OCI-LY1 (cell line): ENCODE results near the gene VAV3.

Experiments
- H2AFZ ChIP-seq: fragments of 200-600 bp; sonication (generic), shearing (Covaris generic); 2 replicates; pipeline ENCODE4 v1.6.0; 2014; ENCODE audit warnings: antibody characterized with exemption, mild to moderate bottlenecking, low read length
- H3F3A ChIP-seq: fragments of 200-600 bp; sonication (generic), shearing (Covaris generic); 2 replicates; pipeline ENCODE4 v1.6.0; 2014; ENCODE audit warnings: mild to moderate bottlenecking, antibody characterized with exemption, low read length, moderate library complexity; ENCODE audit not compliant: insufficient read depth
- H3K27ac ChIP-seq: fragments of 200-600 bp; sonication (generic); 2 replicates; pipeline ENCODE4 v1.5.1; 2014; ENCODE audit warnings: low read length, mixed run types, mild to moderate bottlenecking, low read depth; ENCODE audit not compliant: poor library complexity, severe bottlenecking
- H3K27me3 ChIP-seq: fragments of 200-600 bp; sonication (generic); 2 replicates; pipeline ENCODE4 v1.6.0; 2014; ENCODE audit warnings: antibody characterized with exemption, mild to moderate bottlenecking, low read length, moderate library complexity; ENCODE audit not compliant: insufficient read depth
- H3K36me3 ChIP-seq: fragments of 200-600 bp; sonication (generic); 2 replicates; pipeline ENCODE4 v1.6.1; 2014; ENCODE audit warnings: mild to moderate bottlenecking, antibody characterized with exemption, low read length, moderate library complexity, mixed read lengths; ENCODE audit not compliant: insufficient read depth
- H3K4me1 ChIP-seq: fragments of 200-600 bp; sonication (generic); 2 replicates; pipeline ENCODE4 v1.5.1; 2014; ENCODE audit warnings: mild to moderate bottlenecking, low read length, moderate library complexity; ENCODE audit not compliant: insufficient read depth, severe bottlenecking
- H3K4me2 ChIP-seq: fragments of 200-600 bp; sonication (generic), shearing (Covaris generic); 2 replicates; pipeline ENCODE4 v1.6.1; 2014; ENCODE audit warnings: low read length
- H3K4me3 ChIP-seq: fragments of 200-600 bp; sonication (generic); 2 replicates; pipeline ENCODE4 v1.5.1; 2014; ENCODE audit warnings: low read length, low read depth, mild to moderate bottlenecking, mixed read lengths; ENCODE audit not compliant: poor library complexity, severe bottlenecking
- H3K79me2 ChIP-seq: fragments of 200-600 bp; shearing (Covaris generic); 2 replicates; pipeline ENCODE4 v1.6.1; 2016; ENCODE audit warnings: mixed run types, low read length, mixed read lengths; ENCODE audit not compliant: insufficient read depth
- H3K9ac ChIP-seq: fragments of 200-600 bp; sonication (generic), shearing (Covaris generic); 2 replicates; pipeline ENCODE4 v1.6.1; 2014; ENCODE audit warnings: mild to moderate bottlenecking, low read length, mixed read lengths
- H3K9me2 ChIP-seq: fragments of 200-600 bp; sonication (generic), shearing (Covaris generic); 2 replicates; pipeline ENCODE4 v1.6.1; 2014; ENCODE audit warnings: low read depth, mild to moderate bottlenecking, low read length, mixed read lengths
- H3K9me3 ChIP-seq: fragments of 200-600 bp; shearing (Covaris generic); 2 replicates; pipeline ENCODE4 v1.6.1; 2014; ENCODE audit warnings: low read length, mixed read lengths
- H4K20me1 ChIP-seq: fragments of 200-600 bp; sonication (generic), shearing (Covaris generic); 2 replicates; pipeline ENCODE4 v1.6.0; 2016; ENCODE audit warnings: mild to moderate bottlenecking, low read length; ENCODE audit not compliant: insufficient read depth
- CTCF ChIP-seq: fragments of 200-600 bp; sonication (generic), shearing (Covaris generic); IDR thresholded peaks from 2 replicates; pipeline ENCODE4 v1.5.1; 2017; ENCODE audit warnings: mild to moderate bottlenecking, antibody characterized with exemption, low read length, moderate library complexity, mixed read lengths
- EZH2 ChIP-seq: fragments of 200-600 bp; sonication (generic), shearing (Covaris generic); IDR thresholded peaks from 2 replicates; pipeline ENCODE4 v1.8.0; 2017; ENCODE audit warnings: borderline replicate concordance, mixed run types, mild to moderate bottlenecking, antibody characterized with exemption, low read length, moderate library complexity, mixed read lengths

VAV3 gene

GRCh38 chr1:107976431-107976830 is 11.5 kb upstream of the VAV3 start:
- Histone ChIP-seq H4K20me1 (no peaks in the 10 kb centered on the region), H3K79me2 (no peaks in the 10 kb centered on the region), H3K4me2 (no peak overlapping the region), H3K27me3 (no peaks in the 10 kb centered on the region), H3K9me3 (no peaks in the 10 kb centered on the region), H3K9ac (no peak overlapping the region), H3K4me1 (no peaks in the 10 kb centered on the region), H3K9me2 (no peaks in the 10 kb centered on the region), H2AFZ (no peak overlapping the region), H3F3A (no peaks in the 10 kb centered on the region), H3K27ac (no peak overlapping the region), H3K4me3 (no peak overlapping the region), H3K36me3 (no peaks in the 10 kb centered on the region)
- no peak for TF ChIP-seq EZH2
- no peak for TF ChIP-seq CTCF

GRCh38 chr1:107975851-107976250 is 10.9 kb upstream of the VAV3 start:
- Histone ChIP-seq H3K9me2 (no peaks in the 10 kb centered on the region), H3K4me1 (no peaks in the 10 kb centered on the region), H4K20me1 (no peaks in the 10 kb centered on the region), H3F3A (no peaks in the 10 kb centered on the region), H3K27ac (no peak overlapping the region), H3K9ac (no peak overlapping the region), H3K4me2 (no peak overlapping the region), H3K79me2 (no peaks in the 10 kb centered on the region), H3K4me3 (no peak overlapping the region), H3K9me3 (no peaks in the 10 kb centered on the region), H3K27me3 (no peaks in the 10 kb centered on the region), H3K36me3 (no peaks in the 10 kb centered on the region), H2AFZ (no peak overlapping the region)
- TF ChIP-seq CTCF = no peak
- TF ChIP-seq EZH2 = no peak

GRCh38 chr1:107974090-107974489 is 9.1 kb upstream of the VAV3 start:
- no peak overlapping the region for H2AFZ ChIP-seq
- H3K4me2 ChIP-seq = no peak overlapping the region
- H3F3A ChIP-seq = no peaks in the 10 kb centered on the region
- H3K27me3 ChIP-seq = no peaks in the 10 kb centered on the region
- H3K27ac ChIP-seq = no peak overlapping the region
- no peaks in the 10 kb centered on the region for H4K20me1 ChIP-seq
- no peaks in the 10 kb centered on the region for H3K9me2 ChIP-seq
- H3K9me3 ChIP-seq = no peaks in the 10 kb centered on the region
- H3K36me3 ChIP-seq = no peaks in the 10 kb centered on the region
- no peak overlapping the region for H3K4me3 ChIP-seq
- H3K79me2 ChIP-seq = no peaks in the 10 kb centered on the region
- TF ChIP-seq CTCF = no peak
- TF ChIP-seq EZH2 = no peak
- H3K4me1 ChIP-seq = no peaks in the 10 kb centered on the region
- no peak overlapping the region for H3K9ac ChIP-seq
